Loucy (cell line): ENCODE data around the gene TIMM10.

Experiments
- H2AFZ ChIP-seq: fragments of 200-600 bp; sonication (generic); 2 replicates; pipeline ENCODE4 v1.6.0; 2016; ENCODE audit warnings: antibody characterized with exemption, mild to moderate bottlenecking, low read length, moderate library complexity
- H3F3A ChIP-seq: fragments of 200-600 bp; 2 replicates; pipeline ENCODE4 v1.6.0; 2016; ENCODE audit warnings: antibody characterized with exemption, low read depth, mild to moderate bottlenecking
- H3K27me3 ChIP-seq: fragments of 200-600 bp; sonication (generic); 2 replicates; pipeline ENCODE4 v1.6.1; 2014; ENCODE audit warnings: low read length, mild to moderate bottlenecking; ENCODE audit not compliant: insufficient read depth, poor library complexity, severe bottlenecking
- H3K36me3 ChIP-seq: fragments of 200-600 bp; sonication (generic); 2 replicates; pipeline ENCODE4 v1.6.1; 2016; ENCODE audit warnings: low read length; ENCODE audit not compliant: insufficient read depth
- H3K4me1 ChIP-seq: fragments of 200-600 bp; sonication (generic); 2 replicates; pipeline ENCODE4 v1.5.1; 2014; ENCODE audit warnings: low read length, mild to moderate bottlenecking; ENCODE audit not compliant: insufficient read depth, poor library complexity, severe bottlenecking
- H3K4me2 ChIP-seq: fragments of 200-600 bp; sonication (generic); 2 replicates; pipeline ENCODE4 v1.6.0; 2014; ENCODE audit warnings: antibody characterized with exemption, low read length, low read depth, mild to moderate bottlenecking; ENCODE audit not compliant: poor library complexity, severe bottlenecking
- H3K4me3 ChIP-seq: fragments of 200-600 bp; sonication (generic); 2 replicates; pipeline ENCODE4 v1.5.1; 2014; ENCODE audit warnings: low read length, mild to moderate bottlenecking, mixed read lengths; ENCODE audit not compliant: poor library complexity, severe bottlenecking
- H3K79me2 ChIP-seq: fragments of 200-600 bp; sonication (generic); 2 replicates; pipeline ENCODE4 v1.6.1; 2014; ENCODE audit warnings: low read length; ENCODE audit not compliant: insufficient read depth
- H3K9ac ChIP-seq: fragments of 200-600 bp; sonication (generic); 2 replicates; pipeline ENCODE4 v1.6.0; 2014; ENCODE audit warnings: mild to moderate bottlenecking, low read depth, low read length, moderate library complexity; ENCODE audit not compliant: poor library complexity, severe bottlenecking
- H3K9me2 ChIP-seq: fragments of 200-600 bp; sonication (generic); replicated peaks from 2 replicates; pipeline ENCODE4 v1.6.1; 2016; ENCODE audit warnings: low read depth, low read length, mixed read lengths
- H3K9me3 ChIP-seq: fragments of 200-600 bp; sonication (generic); 2 replicates; pipeline ENCODE4 v1.6.1; 2014; ENCODE audit warnings: mild to moderate bottlenecking, antibody characterized with exemption, low read length, low read depth; ENCODE audit not compliant: insufficient read depth
- H4K20me1 ChIP-seq: fragments of 200-600 bp; sonication (generic); 2 replicates; pipeline ENCODE4 v1.6.0; 2014; ENCODE audit warnings: antibody characterized with exemption, low read length, mild to moderate bottlenecking; ENCODE audit not compliant: insufficient read depth, poor library complexity, severe bottlenecking
- CTCF ChIP-seq: fragments of 200-600 bp; sonication (generic); conservative IDR thresholded peaks from 2 replicates; pipeline ENCODE4 v1.5.1; 2014; ENCODE audit warnings: mild to moderate bottlenecking, antibody characterized with exemption, low read length
- EZH2phosphoT487 ChIP-seq: fragments of 200-600 bp; IDR thresholded peaks from 2 replicates; pipeline ENCODE4 v1.6.1; 2018; ENCODE audit warnings: antibody characterized with exemption, mild to moderate bottlenecking, moderate library complexity, borderline replicate concordance

TIMM10 gene

GRCh38 chr11:57530215-57530595 is 349 bp downstream of the TIMM10 start:
- Histone ChIP-seq H3K4me3 (peak overlapping the region; percentile 100), H3K9ac (peak overlapping the region; percentile 98), H3K4me1 (peaks cover 34% of the 10 kb centered on the region), H3K79me2 (peaks cover 25% of the 10 kb centered on the region), H3K36me3 (no peaks in the 10 kb centered on the region), H3K4me2 (peak overlapping the region; percentile 98), H3K9me2 (no peaks in the 10 kb centered on the region), H3F3A (peaks cover 9% of the 10 kb centered on the region; the same call in 1 of the 2 replicates), H2AFZ (peak overlapping the region; percentile 66; the same call in 1 of the 2 replicates), H4K20me1 (peaks cover 6% of the 10 kb centered on the region), H3K27me3 (no peaks in the 10 kb centered on the region), H3K9me3 (no peaks in the 10 kb centered on the region)
- TF ChIP-seq CTCF: no peak
- TF ChIP-seq EZH2phosphoT487: no peak

- Histone ChIP-seq H3K79me2 (peaks cover 25% of the 10 kb centered on the region), H3F3A (peaks cover 9% of the 10 kb centered on the region; the same call in 1 of the 2 replicates), H4K20me1 (peaks cover 6% of the 10 kb centered on the region), H3K4me3 (peak overlapping the region; percentile 100), H3K9me3 (no peaks in the 10 kb centered on the region), H3K36me3 (no peaks in the 10 kb centered on the region), H2AFZ (no peak overlapping the region), H3K9ac (peak overlapping the region; percentile 98), H3K27me3 (no peaks in the 10 kb centered on the region), H3K9me2 (no peaks in the 10 kb centered on the region), H3K4me1 (peaks cover 34% of the 10 kb centered on the region), H3K4me2 (peak overlapping the region; percentile 98)
- TF ChIP-seq CTCF: no peak
- no peak for TF ChIP-seq EZH2phosphoT487
Observed at GRCh38 chr11:57529012-57529411, 1.5 kb downstream of the TIMM10 start.

- H3K4me3 ChIP-seq: no peak overlapping the region
- peaks cover 9% of the 10 kb centered on the region; the same call in 1 of the 2 replicates for H3F3A ChIP-seq
- peaks cover 6% of the 10 kb centered on the region for H4K20me1 ChIP-seq
- H3K9me2 ChIP-seq: no peaks in the 10 kb centered on the region
- H3K9ac ChIP-seq: peak overlapping the region; percentile 12
- no peaks in the 10 kb centered on the region for H3K36me3 ChIP-seq
- H3K4me1 ChIP-seq: peaks cover 34% of the 10 kb centered on the region
- no peak overlapping the region for H2AFZ ChIP-seq
- peak overlapping the region; percentile 14 for H3K4me2 ChIP-seq
- H3K79me2 ChIP-seq: peaks cover 25% of the 10 kb centered on the region
- no peaks in the 10 kb centered on the region for H3K27me3 ChIP-seq
- no peaks in the 10 kb centered on the region for H3K9me3 ChIP-seq
- no peak for TF ChIP-seq EZH2phosphoT487
- peak; percentile 100 for TF ChIP-seq CTCF
Observed at GRCh38 chr11:57527056-57527631, 3.4 kb downstream of the TIMM10 start.
